ENCODE measurements around the gene SLC22A2. TPM values are rescaled to one million over a fixed set of nuclear protein-coding genes. Genes with fewer than 3 reads are reported as not detected.

The SLC22A2 gene
- total and polyA plus RNA-seq, 2 experiments from 2014 or later = 0.94 to 1.1 TPM

DNA sequence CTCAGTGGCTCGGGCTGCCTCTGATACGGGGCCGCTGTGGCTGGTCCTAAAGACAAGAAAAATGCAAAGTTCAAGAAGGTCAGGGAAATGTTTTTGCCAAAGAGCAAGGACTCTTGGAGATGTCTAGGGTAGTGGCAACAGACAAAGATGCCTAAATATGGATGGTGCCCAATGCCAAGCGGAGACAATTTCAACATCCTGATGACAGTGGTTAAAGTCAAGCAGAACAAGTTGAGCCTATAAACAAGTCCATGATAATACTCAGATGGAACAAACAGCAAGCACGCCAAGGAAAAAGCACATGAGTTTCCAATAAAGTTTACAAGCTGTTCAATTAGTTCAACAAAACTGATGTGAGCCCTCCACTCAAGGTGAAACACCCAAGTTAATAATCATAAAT lies 85.9 kb downstream of the SLC22A2 start:
- Histone ChIP-seq H2AFZ (no peak overlapping the region), H3K36me3 (ENCODE audit: insufficient read depth) (no peaks in the 10 kb centered on the region), H3F3A (replicated peaks; ENCODE audit: low read depth) (no peaks in the 10 kb centered on the region), H3K27ac (ENCODE audit: low read depth) (no peak overlapping the region), H3K4me1 (ENCODE audit: insufficient read depth) (peaks cover 7% of the 10 kb centered on the region; the same call in 1 of the 2 replicates), H3K4me3 (no peak overlapping the region), H4K20me1 (replicated peaks; ENCODE audit: insufficient read depth) (no peaks in the 10 kb centered on the region), H3K27me3 (ENCODE audit: insufficient read depth) (no peaks in the 10 kb centered on the region), H3K79me2 (replicated peaks; ENCODE audit: insufficient read depth) (no peaks in the 10 kb centered on the region), H3K4me2 (no peak overlapping the region), H3K9me2 (ENCODE audit: insufficient read depth) (peaks cover 3% of the 10 kb centered on the region)
- no peaks in the 10 kb centered on the region for H3K27me3 Mint-ChIP-seq (ENCODE audit: insufficient read depth, low read depth, poor library complexity)
- no peak for ATAC-seq
- no peaks in the 10 kb centered on the region for H3K36me3 Mint-ChIP-seq (ENCODE audit: low read depth)
- H3K9me3 Mint-ChIP-seq = no peaks in the 10 kb centered on the region
- no peak for TF ChIP-seq ZNF114 (CRISPR knock-in tag; IDR thresholded peaks at IDR 0.05)
- TF ChIP-seq NANOG (IDR thresholded peaks at IDR 0.05; ENCODE audit: borderline replicate concordance) = no peak
- DNase-seq (ENCODE audit: low spot score) = no peak
- H3K27ac Mint-ChIP-seq = no peak overlapping the region
- no peak overlapping the region for H3K4me3 Mint-ChIP-seq
- peaks cover 5% of the 10 kb centered on the region; the same call in 2 of the 3 replicates for H3K4me1 Mint-ChIP-seq

DNA sequence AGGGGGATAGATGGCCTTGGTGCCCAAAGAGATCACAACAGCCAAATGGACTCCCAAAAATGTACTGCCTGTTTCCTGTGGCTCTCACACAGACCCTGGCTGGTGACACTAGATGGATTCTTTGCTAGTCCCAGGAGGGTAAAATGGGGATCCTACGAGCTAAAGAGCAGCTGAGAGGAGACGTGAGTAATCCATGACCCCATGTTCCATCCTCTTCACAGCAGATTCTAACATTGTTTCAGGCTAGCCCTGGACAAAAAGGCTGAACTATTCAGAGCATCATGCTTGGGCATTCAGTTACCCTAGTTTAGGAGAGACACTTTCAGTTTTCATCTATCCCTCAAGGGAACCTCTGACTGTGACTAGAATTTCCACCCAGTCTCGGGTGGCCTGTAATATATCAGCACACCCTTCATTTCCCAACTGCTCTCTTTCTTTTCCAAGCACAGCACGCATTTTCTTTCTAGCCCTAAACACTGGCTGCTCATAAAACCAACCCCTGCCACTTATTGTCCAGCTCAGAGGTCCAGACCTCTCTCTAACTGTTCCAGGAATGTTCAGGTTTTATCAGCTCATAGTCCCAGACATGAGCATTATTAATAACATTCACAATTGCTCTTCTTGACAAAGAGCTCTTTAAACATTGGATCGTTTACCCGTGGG lies 88.5 kb downstream of the SLC22A2 start:
- ATAC-seq = no peak
- H3K27me3 Mint-ChIP-seq (ENCODE audit: insufficient read depth, low read depth, poor library complexity) = no peaks in the 10 kb centered on the region
- H3F3A ChIP-seq (replicated peaks; ENCODE audit: low read depth) = no peaks in the 10 kb centered on the region
- H3K36me3 ChIP-seq (ENCODE audit: insufficient read depth) = no peaks in the 10 kb centered on the region
- no peak overlapping the region for H3K4me2 ChIP-seq
- no peaks in the 10 kb centered on the region for H4K20me1 ChIP-seq (replicated peaks; ENCODE audit: insufficient read depth)
- no peak overlapping the region for H3K4me3 Mint-ChIP-seq
- H3K27me3 ChIP-seq (ENCODE audit: insufficient read depth) = no peaks in the 10 kb centered on the region
- H3K9me3 Mint-ChIP-seq = peaks cover 8% of the 10 kb centered on the region; the same call in 2 of the 3 replicates
- DNase-seq (ENCODE audit: low spot score) = no peak
- H3K27ac Mint-ChIP-seq = no peak overlapping the region
- H3K4me3 ChIP-seq = no peak overlapping the region
- peaks cover 7% of the 10 kb centered on the region; the same call in 1 of the 2 replicates for H3K4me1 ChIP-seq (ENCODE audit: insufficient read depth)
- H3K36me3 Mint-ChIP-seq (ENCODE audit: low read depth) = no peaks in the 10 kb centered on the region
- peak overlapping the region; percentile 84 for H2AFZ ChIP-seq
- peaks cover 2% of the 10 kb centered on the region; the same call in 1 of the 3 replicates for H3K4me1 Mint-ChIP-seq
- no peak overlapping the region for H3K27ac ChIP-seq (ENCODE audit: low read depth)
- H3K79me2 ChIP-seq (replicated peaks; ENCODE audit: insufficient read depth) = no peaks in the 10 kb centered on the region
- peaks cover 3% of the 10 kb centered on the region for H3K9me2 ChIP-seq (ENCODE audit: insufficient read depth)
- TF ChIP-seq, protein P1, sequence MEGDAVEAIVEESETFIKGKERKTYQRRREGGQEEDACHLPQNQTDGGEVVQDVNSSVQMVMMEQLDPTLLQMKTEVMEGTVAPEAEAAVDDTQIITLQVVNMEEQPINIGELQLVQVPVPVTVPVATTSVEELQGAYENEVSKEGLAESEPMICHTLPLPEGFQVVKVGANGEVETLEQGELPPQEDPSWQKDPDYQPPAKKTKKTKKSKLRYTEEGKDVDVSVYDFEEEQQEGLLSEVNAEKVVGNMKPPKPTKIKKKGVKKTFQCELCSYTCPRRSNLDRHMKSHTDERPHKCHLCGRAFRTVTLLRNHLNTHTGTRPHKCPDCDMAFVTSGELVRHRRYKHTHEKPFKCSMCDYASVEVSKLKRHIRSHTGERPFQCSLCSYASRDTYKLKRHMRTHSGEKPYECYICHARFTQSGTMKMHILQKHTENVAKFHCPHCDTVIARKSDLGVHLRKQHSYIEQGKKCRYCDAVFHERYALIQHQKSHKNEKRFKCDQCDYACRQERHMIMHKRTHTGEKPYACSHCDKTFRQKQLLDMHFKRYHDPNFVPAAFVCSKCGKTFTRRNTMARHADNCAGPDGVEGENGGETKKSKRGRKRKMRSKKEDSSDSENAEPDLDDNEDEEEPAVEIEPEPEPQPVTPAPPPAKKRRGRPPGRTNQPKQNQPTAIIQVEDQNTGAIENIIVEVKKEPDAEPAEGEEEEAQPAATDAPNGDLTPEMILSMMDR (conservative IDR thresholded peaks at IDR 0.05; ENCODE audit: low read depth in 2 of 2) = no peak
- TF ChIP-seq, protein P2, sequence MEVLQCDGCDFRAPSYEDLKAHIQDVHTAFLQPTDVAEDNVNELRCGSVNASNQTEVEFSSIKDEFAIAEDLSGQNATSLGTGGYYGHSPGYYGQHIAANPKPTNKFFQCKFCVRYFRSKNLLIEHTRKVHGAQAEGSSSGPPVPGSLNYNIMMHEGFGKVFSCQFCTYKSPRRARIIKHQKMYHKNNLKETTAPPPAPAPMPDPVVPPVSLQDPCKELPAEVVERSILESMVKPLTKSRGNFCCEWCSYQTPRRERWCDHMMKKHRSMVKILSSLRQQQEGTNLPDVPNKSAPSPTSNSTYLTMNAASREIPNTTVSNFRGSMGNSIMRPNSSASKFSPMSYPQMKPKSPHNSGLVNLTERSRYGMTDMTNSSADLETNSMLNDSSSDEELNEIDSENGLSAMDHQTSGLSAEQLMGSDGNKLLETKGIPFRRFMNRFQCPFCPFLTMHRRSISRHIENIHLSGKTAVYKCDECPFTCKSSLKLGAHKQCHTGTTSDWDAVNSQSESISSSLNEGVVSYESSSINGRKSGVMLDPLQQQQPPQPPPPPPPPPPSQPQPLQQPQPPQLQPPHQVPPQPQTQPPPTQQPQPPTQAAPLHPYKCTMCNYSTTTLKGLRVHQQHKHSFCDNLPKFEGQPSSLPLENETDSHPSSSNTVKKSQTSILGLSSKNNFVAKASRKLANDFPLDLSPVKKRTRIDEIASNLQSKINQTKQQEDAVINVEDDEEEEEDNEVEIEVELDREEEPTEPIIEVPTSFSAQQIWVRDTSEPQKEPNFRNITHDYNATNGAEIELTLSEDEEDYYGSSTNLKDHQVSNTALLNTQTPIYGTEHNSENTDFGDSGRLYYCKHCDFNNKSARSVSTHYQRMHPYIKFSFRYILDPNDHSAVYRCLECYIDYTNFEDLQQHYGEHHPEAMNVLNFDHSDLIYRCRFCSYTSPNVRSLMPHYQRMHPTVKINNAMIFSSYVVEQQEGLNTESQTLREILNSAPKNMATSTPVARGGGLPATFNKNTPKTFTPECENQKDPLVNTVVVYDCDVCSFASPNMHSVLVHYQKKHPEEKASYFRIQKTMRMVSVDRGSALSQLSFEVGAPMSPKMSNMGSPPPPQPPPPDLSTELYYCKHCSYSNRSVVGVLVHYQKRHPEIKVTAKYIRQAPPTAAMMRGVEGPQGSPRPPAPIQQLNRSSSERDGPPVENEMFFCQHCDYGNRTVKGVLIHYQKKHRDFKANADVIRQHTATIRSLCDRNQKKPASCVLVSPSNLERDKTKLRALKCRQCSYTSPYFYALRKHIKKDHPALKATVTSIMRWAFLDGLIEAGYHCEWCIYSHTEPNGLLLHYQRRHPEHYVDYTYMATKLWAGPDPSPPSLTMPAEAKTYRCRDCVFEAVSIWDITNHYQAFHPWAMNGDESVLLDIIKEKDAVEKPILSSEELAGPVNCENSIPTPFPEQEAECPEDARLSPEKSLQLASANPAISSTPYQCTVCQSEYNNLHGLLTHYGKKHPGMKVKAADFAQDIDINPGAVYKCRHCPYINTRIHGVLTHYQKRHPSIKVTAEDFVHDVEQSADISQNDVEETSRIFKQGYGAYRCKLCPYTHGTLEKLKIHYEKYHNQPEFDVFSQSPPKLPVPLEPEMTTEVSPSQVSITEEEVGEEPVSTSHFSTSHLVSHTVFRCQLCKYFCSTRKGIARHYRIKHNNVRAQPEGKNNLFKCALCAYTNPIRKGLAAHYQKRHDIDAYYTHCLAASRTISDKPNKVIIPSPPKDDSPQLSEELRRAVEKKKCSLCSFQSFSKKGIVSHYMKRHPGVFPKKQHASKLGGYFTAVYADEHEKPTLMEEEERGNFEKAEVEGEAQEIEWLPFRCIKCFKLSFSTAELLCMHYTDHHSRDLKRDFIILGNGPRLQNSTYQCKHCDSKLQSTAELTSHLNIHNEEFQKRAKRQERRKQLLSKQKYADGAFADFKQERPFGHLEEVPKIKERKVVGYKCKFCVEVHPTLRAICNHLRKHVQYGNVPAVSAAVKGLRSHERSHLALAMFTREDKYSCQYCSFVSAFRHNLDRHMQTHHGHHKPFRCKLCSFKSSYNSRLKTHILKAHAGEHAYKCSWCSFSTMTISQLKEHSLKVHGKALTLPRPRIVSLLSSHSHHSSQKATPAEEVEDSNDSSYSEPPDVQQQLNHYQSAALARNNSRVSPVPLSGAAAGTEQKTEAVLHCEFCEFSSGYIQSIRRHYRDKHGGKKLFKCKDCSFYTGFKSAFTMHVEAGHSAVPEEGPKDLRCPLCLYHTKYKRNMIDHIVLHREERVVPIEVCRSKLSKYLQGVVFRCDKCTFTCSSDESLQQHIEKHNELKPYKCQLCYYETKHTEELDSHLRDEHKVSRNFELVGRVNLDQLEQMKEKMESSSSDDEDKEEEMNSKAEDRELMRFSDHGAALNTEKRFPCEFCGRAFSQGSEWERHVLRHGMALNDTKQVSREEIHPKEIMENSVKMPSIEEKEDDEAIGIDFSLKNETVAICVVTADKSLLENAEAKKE (CRISPR knock-in tag; IDR thresholded peaks at IDR 0.05) = no peak
- TF ChIP-seq ZNF331 (CRISPR knock-in tag; IDR thresholded peaks at IDR 0.05; ENCODE audit: low read depth) = no peak
- TF ChIP-seq, protein P3, sequence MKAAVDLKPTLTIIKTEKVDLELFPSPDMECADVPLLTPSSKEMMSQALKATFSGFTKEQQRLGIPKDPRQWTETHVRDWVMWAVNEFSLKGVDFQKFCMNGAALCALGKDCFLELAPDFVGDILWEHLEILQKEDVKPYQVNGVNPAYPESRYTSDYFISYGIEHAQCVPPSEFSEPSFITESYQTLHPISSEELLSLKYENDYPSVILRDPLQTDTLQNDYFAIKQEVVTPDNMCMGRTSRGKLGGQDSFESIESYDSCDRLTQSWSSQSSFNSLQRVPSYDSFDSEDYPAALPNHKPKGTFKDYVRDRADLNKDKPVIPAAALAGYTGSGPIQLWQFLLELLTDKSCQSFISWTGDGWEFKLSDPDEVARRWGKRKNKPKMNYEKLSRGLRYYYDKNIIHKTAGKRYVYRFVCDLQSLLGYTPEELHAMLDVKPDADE (IDR thresholded peaks at IDR 0.05) = no peak
- TF ChIP-seq POLR2AphosphoS5 (IDR thresholded peaks at IDR 0.05; ENCODE audit: low read depth) = no peak
- no peak for TF ChIP-seq EZH2 (IDR thresholded peaks at IDR 0.05; ENCODE audit: low read depth, unreplicated experiment)
- no peak for TF ChIP-seq CREB1 (CRISPR knock-in tag; IDR thresholded peaks at IDR 0.05; ENCODE audit: low read depth)
- no peak for TF ChIP-seq STAT1 (IDR thresholded peaks at IDR 0.05; ENCODE audit: unreplicated experiment)
- no peak for TF ChIP-seq JUNB (IDR thresholded peaks at IDR 0.05; ENCODE audit: unreplicated experiment)

All from GM23338 (cell line).